NT2/D1 (cell line): ENCODE measurements around the gene SRSF8.
A peak's percentile ranks its signal among the peaks of the same experiment; 100 is the strongest.

Experiments used
- DNase-seq: peaks from one replicate; pipeline ENCODE4 v3.0.0-alpha.2; 2011; ENCODE audit warnings: low read depth, low spot score
- H3K27me3 ChIP-seq: 2 replicates; pipeline ENCODE4 v1.6.0; 2011; ENCODE audit warnings: mild to moderate bottlenecking; ENCODE audit not compliant: insufficient read length, insufficient read depth
- H3K36me3 ChIP-seq: 2 replicates; pipeline ENCODE4 v1.6.1; 2011; ENCODE audit warnings: mild to moderate bottlenecking, low read length, mixed read lengths; ENCODE audit not compliant: insufficient read depth, insufficient read length
- H3K4me1 ChIP-seq: 2 replicates; pipeline ENCODE4 v1.5.1; 2011; ENCODE audit not compliant: insufficient read depth, insufficient read length
- H3K4me3 ChIP-seq: 2 replicates; pipeline ENCODE4 v1.5.1; 2011; ENCODE audit warnings: low read depth; ENCODE audit not compliant: insufficient read length
- H3K9ac ChIP-seq: 2 replicates; pipeline ENCODE4 v1.6.0; 2011; ENCODE audit warnings: low read depth; ENCODE audit not compliant: insufficient read length
- H3K9me3 ChIP-seq: 2 replicates; pipeline ENCODE4 v1.5.1; 2011; ENCODE audit warnings: mild to moderate bottlenecking, low read length; ENCODE audit not compliant: insufficient read depth
- SUZ12 ChIP-seq: IDR thresholded peaks from 2 replicates; pipeline ENCODE4 v1.6.1; 2011; ENCODE audit not compliant: insufficient read length, insufficient read depth; ENCODE audit errors: extremely low read depth
- YY1 ChIP-seq: IDR thresholded peaks from 2 replicates; pipeline ENCODE4 v1.6.1; 2011; ENCODE audit not compliant: insufficient read length, insufficient read depth
- ZNF274 ChIP-seq: IDR thresholded peaks from 2 replicates; pipeline ENCODE4 v1.6.1; 2011; ENCODE audit warnings: mild to moderate bottlenecking, low read depth, low read length

Gene SRSF8

DNA sequence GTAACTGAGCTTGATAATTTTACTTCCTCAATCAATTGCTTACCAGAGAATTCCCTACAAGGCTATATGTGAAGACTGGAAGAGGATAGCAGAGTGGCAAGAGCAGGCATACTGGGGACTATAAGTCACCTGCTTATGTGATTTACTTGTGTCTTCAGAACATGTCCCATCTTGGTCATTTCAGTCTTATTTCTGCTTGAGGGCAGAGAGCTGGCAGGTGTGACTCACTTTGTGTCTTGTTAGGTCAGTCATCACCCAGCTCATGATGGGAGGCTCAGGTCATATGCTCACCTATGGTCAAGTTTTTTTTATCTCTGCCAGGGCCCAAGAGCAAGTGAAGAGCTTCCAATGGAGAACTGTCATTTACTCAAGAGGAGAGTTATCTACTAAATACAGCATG is 6.2 kb downstream of the SRSF8 start:
- H3K36me3 ChIP-seq: no peaks in the 10 kb centered on the region
- H3K9me3 ChIP-seq: no peaks in the 10 kb centered on the region
- H3K4me1 ChIP-seq: no peaks in the 10 kb centered on the region
- no peak overlapping the region for H3K9ac ChIP-seq
- no peak overlapping the region for H3K4me3 ChIP-seq
- TF ChIP-seq YY1: no peak
- no peak for TF ChIP-seq ZNF274
- no peak for TF ChIP-seq SUZ12
- DNase-seq: no peak
- no peaks in the 10 kb centered on the region for H3K27me3 ChIP-seq

DNA sequence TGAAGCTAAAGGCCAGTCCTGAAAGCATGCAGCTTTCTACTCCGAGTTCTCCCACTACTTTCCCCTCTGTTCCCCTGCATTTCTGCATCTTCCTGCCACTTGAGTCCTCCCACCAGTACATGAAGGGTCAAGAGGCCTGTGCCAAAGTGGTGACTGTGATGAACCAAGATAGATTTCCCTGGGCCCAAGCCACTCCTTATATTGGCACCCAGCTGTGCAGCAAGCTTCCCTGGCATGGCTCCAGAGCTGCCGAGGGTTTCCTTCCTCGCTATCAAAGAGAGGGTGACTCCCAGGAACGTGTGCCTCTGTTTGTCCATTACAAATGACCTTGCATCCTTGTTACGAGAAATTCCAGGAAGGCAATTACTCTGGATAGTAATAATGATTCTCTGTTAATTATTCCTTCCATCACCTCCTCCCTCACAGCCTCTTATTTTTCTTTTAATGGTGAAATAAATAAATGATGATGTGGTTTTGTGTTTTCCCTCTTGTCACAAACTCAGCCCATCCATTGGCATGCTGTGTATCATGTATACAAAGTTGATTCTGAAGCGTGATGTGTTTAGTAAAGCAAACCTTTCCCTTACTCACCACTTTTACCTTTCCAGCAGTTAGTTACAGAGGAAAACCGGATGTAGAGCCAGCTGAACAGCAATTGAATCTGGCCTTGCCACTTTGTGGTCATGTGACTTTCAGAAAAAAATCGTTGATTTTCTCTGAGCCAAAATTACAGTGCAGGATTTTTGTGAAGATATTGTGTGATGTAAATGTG is 8.3 kb downstream of the SRSF8 start:
- no peaks in the 10 kb centered on the region for H3K36me3 ChIP-seq
- no peak for DNase-seq
- H3K9me3 ChIP-seq: no peaks in the 10 kb centered on the region
- H3K4me3 ChIP-seq: no peak overlapping the region
- H3K4me1 ChIP-seq: no peaks in the 10 kb centered on the region
- TF ChIP-seq SUZ12 (no peak), ZNF274 (no peak), YY1 (no peak)
- no peaks in the 10 kb centered on the region for H3K27me3 ChIP-seq
- H3K9ac ChIP-seq: no peak overlapping the region

DNA sequence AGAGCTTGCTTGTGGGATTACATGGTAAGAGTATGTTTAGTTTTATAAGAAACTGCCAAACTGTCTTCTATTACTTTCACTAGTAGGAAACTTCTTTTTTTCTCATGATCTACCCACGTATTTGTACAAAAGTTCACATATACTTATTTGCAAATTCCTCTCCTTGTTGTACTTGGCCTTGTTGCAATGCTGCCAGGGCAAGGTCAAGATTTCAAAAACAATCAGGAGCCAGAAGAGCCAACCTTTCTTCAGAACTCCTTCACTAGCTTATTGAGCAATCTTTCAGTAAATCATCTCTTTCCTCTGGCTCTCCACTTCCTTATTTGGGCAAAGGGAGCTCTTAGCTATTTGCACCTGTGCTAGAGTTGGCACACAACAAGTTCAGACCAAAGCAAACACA is 9.7 kb downstream of the SRSF8 start:
- Histone ChIP-seq H3K9ac (no peak overlapping the region), H3K4me1 (no peaks in the 10 kb centered on the region), H3K9me3 (no peaks in the 10 kb centered on the region), H3K27me3 (no peaks in the 10 kb centered on the region), H3K4me3 (no peak overlapping the region), H3K36me3 (no peaks in the 10 kb centered on the region)
- TF ChIP-seq ZNF274 (no peak), SUZ12 (no peak), YY1 (no peak)
- no peak for DNase-seq

DNA sequence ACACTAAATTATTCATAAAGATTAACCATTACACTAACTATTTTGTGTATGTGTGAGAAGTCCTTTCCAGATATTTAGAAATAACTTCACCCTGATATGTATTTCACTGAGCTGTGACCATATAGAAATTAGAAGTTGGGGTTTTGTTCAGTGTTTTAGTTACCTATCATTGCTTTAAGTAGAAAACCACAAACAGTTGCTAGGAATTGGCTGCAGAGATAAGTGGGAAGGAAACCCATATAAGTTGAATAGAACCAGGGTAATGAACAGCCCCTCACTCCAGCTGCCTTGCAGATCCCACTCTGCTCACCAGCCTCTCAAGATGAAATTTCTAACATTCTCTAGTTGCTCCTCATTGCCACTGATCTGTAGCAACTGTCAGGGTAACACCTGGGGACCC is 10.3 kb downstream of the SRSF8 start:
- DNase-seq: no peak
- Histone ChIP-seq H3K36me3 (no peaks in the 10 kb centered on the region), H3K9ac (no peak overlapping the region), H3K4me1 (no peaks in the 10 kb centered on the region), H3K4me3 (no peak overlapping the region), H3K27me3 (no peaks in the 10 kb centered on the region), H3K9me3 (no peaks in the 10 kb centered on the region)
- TF ChIP-seq YY1 (no peak), ZNF274 (no peak), SUZ12 (no peak)

DNA sequence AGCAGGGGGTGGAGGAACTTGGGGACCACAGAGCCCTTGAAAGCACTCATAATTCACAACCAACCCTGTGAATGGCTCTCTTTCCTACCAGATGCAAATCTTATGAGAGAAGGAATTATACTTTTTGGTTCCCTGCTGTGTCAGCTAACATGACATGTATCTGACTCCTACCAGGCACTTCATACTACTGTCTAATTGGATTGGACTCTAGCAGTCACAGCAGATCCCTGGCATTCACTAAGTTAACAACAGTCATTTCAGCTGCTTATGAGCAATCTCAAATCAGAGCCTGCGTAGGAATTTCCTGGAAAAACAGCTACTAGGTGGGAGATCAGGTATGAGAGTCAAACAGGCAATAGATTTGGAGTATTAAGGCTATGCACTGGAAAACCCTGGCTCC is 11.8 kb downstream of the SRSF8 start:
- DNase-seq: no peak
- Histone ChIP-seq H3K9me3 (no peaks in the 10 kb centered on the region), H3K4me3 (no peak overlapping the region), H3K4me1 (no peaks in the 10 kb centered on the region), H3K9ac (no peak overlapping the region), H3K27me3 (no peaks in the 10 kb centered on the region), H3K36me3 (no peaks in the 10 kb centered on the region)
- TF ChIP-seq SUZ12 (no peak), YY1 (no peak), ZNF274 (no peak)

DNA sequence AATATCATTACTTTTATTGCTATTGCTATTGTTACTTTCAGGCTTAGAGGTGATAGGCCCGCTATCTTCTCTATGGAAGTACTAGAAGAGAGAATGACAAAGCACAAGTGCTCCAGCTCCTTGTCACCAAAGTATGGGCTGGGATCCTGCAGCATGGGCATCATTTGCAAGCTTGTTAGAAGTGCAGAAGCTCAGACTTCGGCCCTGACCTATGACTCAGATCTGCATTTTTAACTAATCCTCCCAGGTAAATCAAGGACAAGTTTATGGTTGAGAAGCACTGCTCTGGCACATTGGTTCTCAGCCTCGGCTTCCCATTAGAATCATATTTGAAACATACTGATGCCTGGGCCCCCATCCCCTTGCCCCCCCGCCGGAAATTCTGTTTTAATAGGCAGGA is 14.3 kb downstream of the SRSF8 start:
- TF ChIP-seq SUZ12 (no peak), ZNF274 (no peak), YY1 (no peak)
- Histone ChIP-seq H3K4me1 (no peaks in the 10 kb centered on the region), H3K27me3 (no peaks in the 10 kb centered on the region), H3K9ac (no peak overlapping the region), H3K4me3 (no peak overlapping the region), H3K9me3 (no peaks in the 10 kb centered on the region), H3K36me3 (no peaks in the 10 kb centered on the region)
- no peak for DNase-seq

DNA sequence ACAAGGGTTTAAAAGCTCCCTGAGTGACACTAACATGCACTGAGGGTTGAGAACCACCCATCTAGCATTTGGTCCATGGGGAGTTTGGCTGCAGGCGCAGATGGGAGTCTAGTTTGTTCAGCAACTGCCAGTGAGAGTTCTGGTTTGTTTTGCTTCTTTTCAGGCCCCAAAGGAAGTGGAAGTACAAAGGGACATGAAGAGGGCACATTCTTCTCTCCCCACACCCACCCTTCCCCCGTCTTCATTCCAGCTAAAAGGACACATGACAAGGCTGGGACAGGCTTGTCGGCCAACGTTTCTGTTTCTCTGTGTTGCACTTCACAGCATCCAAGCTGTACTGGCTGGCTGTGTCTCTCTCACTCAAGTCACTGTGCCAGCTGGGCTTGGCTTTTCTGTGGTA is 14.7 kb downstream of the SRSF8 start:
- Histone ChIP-seq H3K9me3 (no peaks in the 10 kb centered on the region), H3K36me3 (no peaks in the 10 kb centered on the region), H3K4me3 (no peak overlapping the region), H3K4me1 (no peaks in the 10 kb centered on the region), H3K27me3 (no peaks in the 10 kb centered on the region), H3K9ac (no peak overlapping the region)
- TF ChIP-seq SUZ12: no peak
- TF ChIP-seq YY1: no peak
- TF ChIP-seq ZNF274: no peak
- DNase-seq: peak; percentile 30

DNA sequence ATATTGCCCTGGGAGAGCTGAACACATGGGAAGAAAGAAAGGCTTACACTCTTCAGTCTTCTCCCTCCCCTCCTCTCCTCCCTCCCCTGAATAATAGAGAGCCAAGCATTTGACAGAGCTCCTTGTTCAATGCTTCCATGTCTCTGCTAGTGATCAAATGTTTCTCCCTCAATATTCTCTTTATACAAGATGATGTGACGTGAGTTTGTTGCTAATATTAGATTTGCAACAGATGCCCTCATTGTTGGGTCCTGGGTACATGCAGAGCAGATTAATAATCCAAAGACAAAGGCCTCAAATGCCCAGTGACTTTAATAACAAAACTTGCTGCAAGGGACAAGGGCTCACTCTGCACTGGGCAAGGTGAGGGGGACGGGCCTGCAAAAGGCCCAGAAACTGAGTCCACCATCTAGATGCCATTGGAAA is 15.9 kb downstream of the SRSF8 start:
- Histone ChIP-seq H3K9me3 (no peaks in the 10 kb centered on the region), H3K9ac (no peak overlapping the region), H3K36me3 (no peaks in the 10 kb centered on the region), H3K4me3 (no peak overlapping the region), H3K4me1 (no peaks in the 10 kb centered on the region), H3K27me3 (no peaks in the 10 kb centered on the region)
- TF ChIP-seq SUZ12: no peak
- no peak for TF ChIP-seq ZNF274
- TF ChIP-seq YY1: no peak
- DNase-seq: no peak
